ENCODE results near the gene ABHD16A. TPM values are rescaled to one million over a fixed set of nuclear protein-coding genes. Genes with fewer than 3 reads are reported as not detected.

ABHD16A gene
- total and polyA plus RNA-seq, 10 of the 15 experiments (the other 5 are each of a cell fraction or from before 2014, with no cell fraction given) = 7.5 to 43.0 (median 32.9) TPM

DNA sequence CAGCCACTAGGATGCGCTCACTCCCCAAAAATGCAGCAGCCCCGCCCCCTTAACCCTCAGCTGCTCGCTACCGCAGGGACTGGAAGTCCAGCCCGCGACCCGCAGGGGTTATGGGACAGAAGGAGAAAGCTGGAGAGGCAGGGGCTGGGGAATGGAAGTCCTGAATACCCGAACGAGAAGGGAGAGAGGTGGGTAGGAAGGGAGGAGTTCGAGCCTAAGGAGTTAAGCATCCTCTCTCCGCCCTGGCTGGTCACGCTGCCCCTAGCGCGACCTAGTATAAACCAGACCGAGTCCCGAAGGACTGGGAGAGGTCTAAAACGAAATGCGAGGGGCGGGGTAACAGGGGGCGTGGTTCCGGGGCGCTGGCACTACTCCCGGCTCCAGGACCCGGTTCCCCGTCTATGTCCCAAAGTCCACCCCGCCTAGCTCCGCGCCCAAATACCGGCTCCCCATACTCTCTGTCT, 26.4 kb upstream of the ABHD16A start (continued):
- TF ChIP-seq, protein P1, sequence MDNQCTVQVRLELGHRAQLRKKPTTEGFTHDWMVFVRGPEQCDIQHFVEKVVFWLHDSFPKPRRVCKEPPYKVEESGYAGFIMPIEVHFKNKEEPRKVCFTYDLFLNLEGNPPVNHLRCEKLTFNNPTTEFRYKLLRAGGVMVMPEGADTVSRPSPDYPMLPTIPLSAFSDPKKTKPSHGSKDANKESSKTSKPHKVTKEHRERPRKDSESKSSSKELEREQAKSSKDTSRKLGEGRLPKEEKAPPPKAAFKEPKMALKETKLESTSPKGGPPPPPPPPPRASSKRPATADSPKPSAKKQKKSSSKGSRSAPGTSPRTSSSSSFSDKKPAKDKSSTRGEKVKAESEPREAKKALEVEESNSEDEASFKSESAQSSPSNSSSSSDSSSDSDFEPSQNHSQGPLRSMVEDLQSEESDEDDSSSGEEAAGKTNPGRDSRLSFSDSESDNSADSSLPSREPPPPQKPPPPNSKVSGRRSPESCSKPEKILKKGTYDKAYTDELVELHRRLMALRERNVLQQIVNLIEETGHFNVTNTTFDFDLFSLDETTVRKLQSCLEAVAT (IDR thresholded peaks at IDR 0.05) = peak; percentile 74; the same call in 1 of the 2 replicates
- TF ChIP-seq, protein P2, sequence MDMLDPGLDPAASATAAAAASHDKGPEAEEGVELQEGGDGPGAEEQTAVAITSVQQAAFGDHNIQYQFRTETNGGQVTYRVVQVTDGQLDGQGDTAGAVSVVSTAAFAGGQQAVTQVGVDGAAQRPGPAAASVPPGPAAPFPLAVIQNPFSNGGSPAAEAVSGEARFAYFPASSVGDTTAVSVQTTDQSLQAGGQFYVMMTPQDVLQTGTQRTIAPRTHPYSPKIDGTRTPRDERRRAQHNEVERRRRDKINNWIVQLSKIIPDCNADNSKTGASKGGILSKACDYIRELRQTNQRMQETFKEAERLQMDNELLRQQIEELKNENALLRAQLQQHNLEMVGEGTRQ (IDR thresholded peaks at IDR 0.05; ENCODE audit: borderline replicate concordance, low read depth, low read length) = no peak
- TF ChIP-seq TCF3 (IDR thresholded peaks at IDR 0.05; ENCODE audit: borderline replicate concordance, insufficient read depth, low read depth, low read length) = no peak
- TF ChIP-seq, protein P3, sequence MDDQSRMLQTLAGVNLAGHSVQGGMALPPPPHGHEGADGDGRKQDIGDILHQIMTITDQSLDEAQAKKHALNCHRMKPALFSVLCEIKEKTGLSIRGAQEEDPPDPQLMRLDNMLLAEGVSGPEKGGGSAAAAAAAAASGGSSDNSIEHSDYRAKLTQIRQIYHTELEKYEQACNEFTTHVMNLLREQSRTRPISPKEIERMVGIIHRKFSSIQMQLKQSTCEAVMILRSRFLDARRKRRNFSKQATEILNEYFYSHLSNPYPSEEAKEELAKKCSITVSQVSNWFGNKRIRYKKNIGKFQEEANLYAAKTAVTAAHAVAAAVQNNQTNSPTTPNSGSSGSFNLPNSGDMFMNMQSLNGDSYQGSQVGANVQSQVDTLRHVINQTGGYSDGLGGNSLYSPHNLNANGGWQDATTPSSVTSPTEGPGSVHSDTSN (IDR thresholded peaks at IDR 0.05; ENCODE audit: insufficient replicate concordance, low read depth, low read length) = no peak
- no peak for TF ChIP-seq SREBF2 (IDR thresholded peaks at IDR 0.05; ENCODE audit: low read length)
- peak; percentile 35; the same call in 1 of the 2 replicates for TF ChIP-seq IKZF1 (conservative IDR thresholded peaks at IDR 0.05)
- TF ChIP-seq ZNF207 (IDR thresholded peaks at IDR 0.05; ENCODE audit: borderline replicate concordance) = no peak
- no peak for TF ChIP-seq SUPT20H (IDR thresholded peaks at IDR 0.05; ENCODE audit: borderline replicate concordance, control insufficient read depth, low read depth, low read length)
- TF ChIP-seq, protein P4, sequence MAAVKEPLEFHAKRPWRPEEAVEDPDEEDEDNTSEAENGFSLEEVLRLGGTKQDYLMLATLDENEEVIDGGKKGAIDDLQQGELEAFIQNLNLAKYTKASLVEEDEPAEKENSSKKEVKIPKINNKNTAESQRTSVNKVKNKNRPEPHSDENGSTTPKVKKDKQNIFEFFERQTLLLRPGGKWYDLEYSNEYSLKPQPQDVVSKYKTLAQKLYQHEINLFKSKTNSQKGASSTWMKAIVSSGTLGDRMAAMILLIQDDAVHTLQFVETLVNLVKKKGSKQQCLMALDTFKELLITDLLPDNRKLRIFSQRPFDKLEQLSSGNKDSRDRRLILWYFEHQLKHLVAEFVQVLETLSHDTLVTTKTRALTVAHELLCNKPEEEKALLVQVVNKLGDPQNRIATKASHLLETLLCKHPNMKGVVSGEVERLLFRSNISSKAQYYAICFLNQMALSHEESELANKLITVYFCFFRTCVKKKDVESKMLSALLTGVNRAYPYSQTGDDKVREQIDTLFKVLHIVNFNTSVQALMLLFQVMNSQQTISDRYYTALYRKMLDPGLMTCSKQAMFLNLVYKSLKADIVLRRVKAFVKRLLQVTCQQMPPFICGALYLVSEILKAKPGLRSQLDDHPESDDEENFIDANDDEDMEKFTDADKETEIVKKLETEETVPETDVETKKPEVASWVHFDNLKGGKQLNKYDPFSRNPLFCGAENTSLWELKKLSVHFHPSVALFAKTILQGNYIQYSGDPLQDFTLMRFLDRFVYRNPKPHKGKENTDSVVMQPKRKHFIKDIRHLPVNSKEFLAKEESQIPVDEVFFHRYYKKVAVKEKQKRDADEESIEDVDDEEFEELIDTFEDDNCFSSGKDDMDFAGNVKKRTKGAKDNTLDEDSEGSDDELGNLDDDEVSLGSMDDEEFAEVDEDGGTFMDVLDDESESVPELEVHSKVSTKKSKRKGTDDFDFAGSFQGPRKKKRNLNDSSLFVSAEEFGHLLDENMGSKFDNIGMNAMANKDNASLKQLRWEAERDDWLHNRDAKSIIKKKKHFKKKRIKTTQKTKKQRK (IDR thresholded peaks at IDR 0.05; ENCODE audit: low read depth, low read length) = no peak
- no peak for TF ChIP-seq ASH2L (IDR thresholded peaks at IDR 0.05; ENCODE audit: borderline replicate concordance, low read depth)
- no peak for TF ChIP-seq SMAD1 (IDR thresholded peaks at IDR 0.05; ENCODE audit: low read depth, partially characterized antibody)
- no peak for TF ChIP-seq JUNB (IDR thresholded peaks at IDR 0.05)
- TF ChIP-seq JUND (IDR thresholded peaks at IDR 0.05; ENCODE audit: low read depth, low read length) = no peak
- TF ChIP-seq KLF5 (IDR thresholded peaks at IDR 0.05; ENCODE audit: partially characterized antibody) = no peak
- TF ChIP-seq, protein P5, sequence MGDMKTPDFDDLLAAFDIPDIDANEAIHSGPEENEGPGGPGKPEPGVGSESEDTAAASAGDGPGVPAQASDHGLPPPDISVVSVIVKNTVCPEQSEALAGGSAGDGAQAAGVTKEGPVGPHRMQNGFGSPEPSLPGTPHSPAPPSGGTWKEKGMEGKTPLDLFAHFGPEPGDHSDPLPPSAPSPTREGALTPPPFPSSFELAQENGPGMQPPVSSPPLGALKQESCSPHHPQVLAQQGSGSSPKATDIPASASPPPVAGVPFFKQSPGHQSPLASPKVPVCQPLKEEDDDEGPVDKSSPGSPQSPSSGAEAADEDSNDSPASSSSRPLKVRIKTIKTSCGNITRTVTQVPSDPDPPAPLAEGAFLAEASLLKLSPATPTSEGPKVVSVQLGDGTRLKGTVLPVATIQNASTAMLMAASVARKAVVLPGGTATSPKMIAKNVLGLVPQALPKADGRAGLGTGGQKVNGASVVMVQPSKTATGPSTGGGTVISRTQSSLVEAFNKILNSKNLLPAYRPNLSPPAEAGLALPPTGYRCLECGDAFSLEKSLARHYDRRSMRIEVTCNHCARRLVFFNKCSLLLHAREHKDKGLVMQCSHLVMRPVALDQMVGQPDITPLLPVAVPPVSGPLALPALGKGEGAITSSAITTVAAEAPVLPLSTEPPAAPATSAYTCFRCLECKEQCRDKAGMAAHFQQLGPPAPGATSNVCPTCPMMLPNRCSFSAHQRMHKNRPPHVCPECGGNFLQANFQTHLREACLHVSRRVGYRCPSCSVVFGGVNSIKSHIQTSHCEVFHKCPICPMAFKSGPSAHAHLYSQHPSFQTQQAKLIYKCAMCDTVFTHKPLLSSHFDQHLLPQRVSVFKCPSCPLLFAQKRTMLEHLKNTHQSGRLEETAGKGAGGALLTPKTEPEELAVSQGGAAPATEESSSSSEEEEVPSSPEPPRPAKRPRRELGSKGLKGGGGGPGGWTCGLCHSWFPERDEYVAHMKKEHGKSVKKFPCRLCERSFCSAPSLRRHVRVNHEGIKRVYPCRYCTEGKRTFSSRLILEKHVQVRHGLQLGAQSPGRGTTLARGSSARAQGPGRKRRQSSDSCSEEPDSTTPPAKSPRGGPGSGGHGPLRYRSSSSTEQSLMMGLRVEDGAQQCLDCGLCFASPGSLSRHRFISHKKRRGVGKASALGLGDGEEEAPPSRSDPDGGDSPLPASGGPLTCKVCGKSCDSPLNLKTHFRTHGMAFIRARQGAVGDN (IDR thresholded peaks at IDR 0.05) = no peak
- TF ChIP-seq MYC (IDR thresholded peaks at IDR 0.05; ENCODE audit: insufficient read depth, insufficient read length, insufficient replicate concordance, low read length, severe bottlenecking) = no peak
- TF ChIP-seq NFIC (IDR thresholded peaks at IDR 0.05; ENCODE audit: low read depth, low read length) = no peak
- no peak for TF ChIP-seq ZSCAN29 (IDR thresholded peaks at IDR 0.05)
